Thyroid gland (tissue), 4 donors: ENCODE results near the gene MAD1L1.

Source experiments
- CTCF ChIP-seq, 6 experiments: fragments of 200-600 bp in 3 of 6; fragments of 450-650 bp in 3 of 6; sonication (generic) in 3 of 6; IDR thresholded peaks; one replicate each; pipeline ENCODE4 v1.5.1; 2016 to 2019; ENCODE audit warnings: antibody characterized with exemption in 6 of 6, mild to moderate bottlenecking in 2 of 6, inconsistent platforms in 1 of 6, moderate library complexity in 1 of 6
- POLR2A ChIP-seq, 2 donors: fragments of 450-650 bp; IDR thresholded peaks; one replicate each; pipeline ENCODE4 v1.6.1; 2017; ENCODE audit warnings: antibody characterized with exemption in 2 of 2, mild to moderate bottlenecking in 2 of 2, moderate library complexity in 1 of 2

GRCh38 chr7:1897861-1898627, 334.7 kb downstream of the MAD1L1 start:
- no peak for TF ChIP-seq CTCF (IDR thresholded peaks at IDR 0.05)
- no peak for TF ChIP-seq POLR2A (IDR thresholded peaks at IDR 0.05)
